GM12872 (cell line): ENCODE measurements around the gene SIT1.

Experiments
- TF ChIP-seq, protein P1 (sequence below): IDR thresholded peaks from 3 replicates; pipeline ENCODE4 v1.5.1; 2011; ENCODE audit warnings: low read depth, mild to moderate bottlenecking, low read length, moderate library complexity; ENCODE audit not compliant: insufficient read depth

Gene SIT1

DNA sequence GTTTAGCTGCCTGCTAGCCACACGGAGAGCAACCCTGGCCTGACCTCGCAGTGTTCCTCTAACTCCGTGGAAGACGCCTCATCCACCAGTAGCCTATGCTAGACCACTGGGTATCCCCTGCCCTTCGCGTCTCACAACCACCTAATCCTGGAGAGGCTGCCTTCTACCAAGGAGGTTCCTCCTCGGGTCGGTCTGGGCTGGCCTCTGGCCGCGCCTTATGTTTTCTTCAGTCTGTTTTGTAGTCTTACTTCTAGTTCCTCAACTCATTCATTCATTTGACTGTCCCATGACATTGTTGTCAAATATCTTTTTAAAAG lies 40.6 kb upstream of the SIT1 start:
- TF ChIP-seq, protein P1, sequence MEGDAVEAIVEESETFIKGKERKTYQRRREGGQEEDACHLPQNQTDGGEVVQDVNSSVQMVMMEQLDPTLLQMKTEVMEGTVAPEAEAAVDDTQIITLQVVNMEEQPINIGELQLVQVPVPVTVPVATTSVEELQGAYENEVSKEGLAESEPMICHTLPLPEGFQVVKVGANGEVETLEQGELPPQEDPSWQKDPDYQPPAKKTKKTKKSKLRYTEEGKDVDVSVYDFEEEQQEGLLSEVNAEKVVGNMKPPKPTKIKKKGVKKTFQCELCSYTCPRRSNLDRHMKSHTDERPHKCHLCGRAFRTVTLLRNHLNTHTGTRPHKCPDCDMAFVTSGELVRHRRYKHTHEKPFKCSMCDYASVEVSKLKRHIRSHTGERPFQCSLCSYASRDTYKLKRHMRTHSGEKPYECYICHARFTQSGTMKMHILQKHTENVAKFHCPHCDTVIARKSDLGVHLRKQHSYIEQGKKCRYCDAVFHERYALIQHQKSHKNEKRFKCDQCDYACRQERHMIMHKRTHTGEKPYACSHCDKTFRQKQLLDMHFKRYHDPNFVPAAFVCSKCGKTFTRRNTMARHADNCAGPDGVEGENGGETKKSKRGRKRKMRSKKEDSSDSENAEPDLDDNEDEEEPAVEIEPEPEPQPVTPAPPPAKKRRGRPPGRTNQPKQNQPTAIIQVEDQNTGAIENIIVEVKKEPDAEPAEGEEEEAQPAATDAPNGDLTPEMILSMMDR = no peak

DNA sequence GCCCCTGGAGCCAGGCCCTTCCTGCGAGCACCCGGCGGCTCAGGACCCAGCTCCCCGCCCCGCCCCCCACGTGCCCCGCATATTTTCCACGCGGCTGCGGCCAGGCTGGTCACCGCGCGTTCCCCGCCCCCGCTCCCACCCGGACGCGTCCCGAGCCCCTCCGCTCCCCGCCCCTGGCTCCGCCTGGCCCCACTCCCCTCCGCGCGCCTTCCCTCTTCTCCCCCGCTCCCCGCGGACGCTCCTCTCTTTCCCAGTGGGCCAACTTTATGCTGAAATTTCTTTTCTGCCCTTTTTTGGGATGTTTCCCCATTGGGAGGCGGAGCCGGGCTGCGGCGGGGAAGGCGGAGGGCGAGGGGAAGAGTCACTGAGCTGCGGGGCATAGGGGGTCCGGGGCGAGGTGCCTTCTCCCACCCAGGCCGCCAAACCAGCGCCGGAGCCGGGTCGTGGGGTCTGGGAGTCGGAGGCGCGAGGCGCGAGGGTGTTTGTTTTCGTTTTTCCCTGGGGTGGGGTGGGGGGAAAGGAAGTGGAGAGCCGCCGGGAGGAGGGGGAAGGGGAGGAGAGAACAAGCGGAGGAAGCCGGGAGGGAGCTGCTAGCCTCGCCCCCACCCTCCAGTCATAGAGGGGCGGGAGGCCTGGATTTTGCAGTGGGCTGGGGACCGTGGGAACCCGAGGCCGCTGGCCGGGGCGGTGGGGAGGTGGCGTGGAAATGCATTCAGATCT lies 40.0 kb upstream of the SIT1 start:
- TF ChIP-seq, protein P1 = no peak

DNA sequence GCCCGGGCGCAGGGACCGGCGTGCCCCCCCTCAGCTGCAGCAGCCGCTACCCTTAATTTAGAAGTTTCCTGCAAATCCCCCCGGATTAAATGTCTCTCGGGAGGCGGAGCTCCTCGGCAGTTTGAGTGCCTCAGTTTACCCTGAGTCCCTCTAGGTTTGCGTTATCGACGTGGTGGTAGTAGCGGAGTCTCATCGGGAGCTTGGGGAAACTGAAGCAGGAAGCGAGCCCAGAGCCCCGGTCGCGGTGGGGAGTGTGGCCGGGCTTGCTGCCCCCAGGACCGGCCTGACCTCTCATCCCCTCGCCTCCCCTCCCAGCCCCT lies 39.5 kb upstream of the SIT1 start:
- TF ChIP-seq, protein P1 = no peak

DNA sequence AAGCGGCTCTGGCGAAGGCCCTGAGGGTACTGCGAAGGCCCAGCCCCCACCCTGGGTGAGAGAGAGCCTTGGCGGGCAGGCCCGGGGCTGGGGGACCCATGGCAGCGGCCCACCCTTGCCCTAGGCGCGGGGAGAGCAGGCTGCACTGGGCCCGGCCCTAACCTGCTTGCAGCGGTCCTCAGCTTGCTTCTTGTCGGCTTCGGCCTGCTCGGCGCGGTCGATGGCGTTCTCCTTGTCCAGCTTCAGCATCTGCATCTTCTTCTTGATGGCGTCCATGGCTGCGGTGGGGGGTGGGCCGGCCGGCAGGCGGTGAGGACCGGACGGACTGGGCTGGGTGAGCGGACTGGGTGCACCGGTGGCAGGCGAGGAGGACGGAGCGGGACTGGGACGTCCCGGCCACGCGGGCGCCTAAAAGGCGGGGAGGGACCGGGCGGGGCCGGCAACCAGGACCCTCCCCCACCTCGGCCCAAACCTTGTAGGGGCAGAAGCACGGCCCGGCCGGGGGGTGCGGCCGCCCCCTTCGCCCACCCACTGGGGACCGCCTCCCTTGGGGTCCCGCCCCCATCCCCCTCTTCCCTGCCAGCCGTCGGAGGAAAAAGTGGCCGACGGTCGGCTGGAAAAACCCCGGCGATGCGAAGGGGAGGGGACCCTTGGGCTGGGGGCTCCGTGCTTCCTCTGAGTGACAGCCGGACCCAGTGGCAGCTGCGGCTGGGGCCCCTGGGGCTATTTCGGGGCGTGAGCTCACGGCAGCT lies 39.0 kb upstream of the SIT1 start, which contains the start of gene TPM2:
TPM2 (minus strand) TSS at position 384 of the 752 bp plus-strand sequence; CDS start at position 276, 108 bp downstream.
- TF ChIP-seq, protein P1 = no peak

DNA sequence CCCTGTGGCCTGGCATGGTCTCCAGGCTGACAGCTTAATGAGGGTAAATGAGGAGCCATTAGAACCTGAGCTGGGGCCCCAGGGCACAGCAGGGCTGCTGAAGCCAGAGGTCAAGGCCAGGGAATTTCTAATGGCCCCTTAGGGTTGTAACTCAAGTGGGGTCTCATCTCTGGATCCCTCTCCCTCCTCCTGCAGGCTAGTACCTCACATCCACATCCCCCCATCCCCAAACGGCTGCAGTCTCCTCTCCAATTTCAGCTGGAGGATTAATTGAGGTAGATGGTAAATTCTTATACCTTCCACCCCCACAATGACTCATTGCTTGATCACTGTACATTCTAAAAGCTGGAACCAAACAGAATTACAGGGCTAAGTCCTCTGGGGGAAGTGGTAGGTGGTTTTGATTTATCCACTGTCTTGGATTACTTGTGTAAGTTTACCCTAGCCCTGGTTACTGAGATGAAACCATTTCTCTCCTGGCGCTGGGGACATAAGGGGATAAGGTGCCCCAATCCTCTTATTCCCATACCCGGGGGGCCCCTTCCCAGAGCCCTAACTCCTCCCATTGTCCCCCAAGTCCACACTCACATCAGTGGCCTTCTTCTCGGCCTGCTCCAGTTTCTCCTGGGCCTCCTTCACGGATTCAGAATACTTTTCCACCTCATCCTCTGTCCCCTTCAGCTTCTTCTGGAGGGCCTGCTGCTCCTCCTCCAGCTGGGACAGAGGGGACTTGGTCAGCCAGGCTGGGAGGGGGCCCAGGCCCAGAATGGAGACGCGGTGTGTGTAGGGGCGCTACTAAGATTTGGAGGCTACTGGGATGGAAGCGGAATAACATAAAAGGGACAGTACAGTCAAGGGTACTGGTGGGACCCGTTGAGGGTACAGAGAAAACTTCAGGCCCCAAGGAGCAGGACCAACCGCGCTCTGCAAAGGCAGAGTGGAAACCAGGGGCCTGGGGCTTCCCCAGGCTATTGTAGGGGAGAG lies 38.1 kb upstream of the SIT1 start:
- TF ChIP-seq, protein P1 = no peak

DNA sequence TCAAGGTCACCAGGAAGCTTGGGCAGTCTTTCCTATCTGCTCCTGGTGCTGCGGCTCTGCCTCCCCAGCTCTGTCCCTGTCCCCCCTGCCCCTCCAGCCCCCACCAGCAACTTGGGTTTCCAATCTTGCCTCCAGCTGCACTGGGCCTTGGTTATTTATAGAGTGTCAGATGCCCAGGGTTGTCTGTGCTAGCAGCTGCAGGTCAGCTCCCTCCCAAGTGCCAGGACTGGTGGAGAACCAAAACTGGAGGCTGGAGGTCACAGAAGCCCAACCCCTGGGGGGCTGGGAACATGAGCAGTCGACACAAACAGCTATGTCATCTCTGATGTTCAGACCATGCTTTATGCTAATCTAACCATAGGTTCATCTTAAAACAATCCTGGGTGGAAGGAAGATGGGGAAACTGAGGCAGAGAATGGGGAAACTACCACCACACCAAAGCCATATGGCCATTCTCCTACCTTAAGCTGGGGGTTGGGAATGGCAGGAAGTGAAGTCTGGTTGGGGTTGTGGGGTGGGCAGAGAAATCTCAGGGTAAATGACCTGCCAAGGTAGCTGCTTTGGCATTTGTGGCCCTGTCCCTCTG lies 37.3 kb upstream of the SIT1 start:
- TF ChIP-seq, protein P1 = no peak

DNA sequence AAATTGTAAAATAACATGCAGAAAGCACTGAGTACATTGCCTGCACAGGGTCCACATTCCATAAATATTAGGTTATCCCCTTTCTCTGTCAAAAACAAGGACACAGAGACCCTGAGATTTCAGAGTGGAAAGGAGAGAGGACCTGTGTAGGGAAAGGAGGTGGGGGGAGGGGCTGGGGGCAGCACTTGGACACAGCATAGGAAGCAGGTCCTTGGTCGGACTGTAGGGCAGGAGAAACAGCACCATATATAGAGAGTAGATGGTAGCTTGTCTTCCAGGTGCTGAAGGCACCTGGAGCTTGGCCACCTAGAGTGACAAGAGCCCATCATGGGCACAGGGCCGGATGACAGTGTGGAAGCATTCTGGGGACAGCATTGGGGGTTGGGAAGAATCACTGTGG lies 36.6 kb upstream of the SIT1 start:
- TF ChIP-seq, protein P1 = no peak
